Activated CD4-positive, alpha-beta memory T cell treated with anti-CD3 and anti-CD28 coated beads, Interleukin-2, amount 10 ng/mL, durations not matched to agents 7 days and 5 days (primary cell): ENCODE data around the gene GATAD1. TPM values are rescaled to one million over a fixed set of nuclear protein-coding genes. Genes with fewer than 3 reads are reported as not detected.
"Not testable (repeated sequence)": the region's sequence is repeated elsewhere in the genome, so short reads cannot be mapped to it uniquely, and the experiment has no call there.

Experiments
- CTCF ChIA-PET: fragments of 350-600 bp; sonication (Branson Sonifier 250); formaldehyde crosslinking; loops from one replicate; lab custom pipeline; 2021; ENCODE audit warnings: antibody characterized with exemption, inconsistent platforms; lab: Charles Lee
- POLR2A ChIA-PET: fragments of 350-600 bp; sonication (Branson Sonifier 250); formaldehyde crosslinking; loops from one replicate; lab custom pipeline; 2021; ENCODE audit warnings: antibody characterized with exemption; lab: Charles Lee
- DNase-seq: peaks from one replicate; pipeline ENCODE4 v3.0.0-alpha.2; 2020
- H3K27ac Mint-ChIP-seq: one replicate; pipeline ENCODE4 v1.8.0; 2021; ENCODE audit warnings: mild to moderate bottlenecking, mixed read lengths
- H3K27me3 Mint-ChIP-seq: one replicate; pipeline ENCODE4 v1.8.0; 2021; ENCODE audit warnings: mixed read lengths
- H3K36me3 Mint-ChIP-seq: one replicate; pipeline ENCODE4 v1.8.0; 2021; ENCODE audit warnings: low read depth, mixed read lengths
- H3K4me1 Mint-ChIP-seq: one replicate; pipeline ENCODE4 v1.8.0; 2021; ENCODE audit warnings: mixed read lengths
- H3K4me3 Mint-ChIP-seq: one replicate; pipeline ENCODE4 v1.8.0; 2021; ENCODE audit warnings: mild to moderate bottlenecking, mixed read lengths
- H3K9me3 Mint-ChIP-seq: one replicate; pipeline ENCODE4 v1.8.0; 2021; ENCODE audit warnings: mixed read lengths
- total RNA-seq, 2 experiments: library from RNA; stranded (reverse); gene quantifications; one replicate each; pipeline ENCODE4 v1.2.3, GENCODE V29; 2021

Gene GATAD1
- total RNA-seq: 10 to 100 TPM; 17.4 to 18.5 TPM

DNA sequence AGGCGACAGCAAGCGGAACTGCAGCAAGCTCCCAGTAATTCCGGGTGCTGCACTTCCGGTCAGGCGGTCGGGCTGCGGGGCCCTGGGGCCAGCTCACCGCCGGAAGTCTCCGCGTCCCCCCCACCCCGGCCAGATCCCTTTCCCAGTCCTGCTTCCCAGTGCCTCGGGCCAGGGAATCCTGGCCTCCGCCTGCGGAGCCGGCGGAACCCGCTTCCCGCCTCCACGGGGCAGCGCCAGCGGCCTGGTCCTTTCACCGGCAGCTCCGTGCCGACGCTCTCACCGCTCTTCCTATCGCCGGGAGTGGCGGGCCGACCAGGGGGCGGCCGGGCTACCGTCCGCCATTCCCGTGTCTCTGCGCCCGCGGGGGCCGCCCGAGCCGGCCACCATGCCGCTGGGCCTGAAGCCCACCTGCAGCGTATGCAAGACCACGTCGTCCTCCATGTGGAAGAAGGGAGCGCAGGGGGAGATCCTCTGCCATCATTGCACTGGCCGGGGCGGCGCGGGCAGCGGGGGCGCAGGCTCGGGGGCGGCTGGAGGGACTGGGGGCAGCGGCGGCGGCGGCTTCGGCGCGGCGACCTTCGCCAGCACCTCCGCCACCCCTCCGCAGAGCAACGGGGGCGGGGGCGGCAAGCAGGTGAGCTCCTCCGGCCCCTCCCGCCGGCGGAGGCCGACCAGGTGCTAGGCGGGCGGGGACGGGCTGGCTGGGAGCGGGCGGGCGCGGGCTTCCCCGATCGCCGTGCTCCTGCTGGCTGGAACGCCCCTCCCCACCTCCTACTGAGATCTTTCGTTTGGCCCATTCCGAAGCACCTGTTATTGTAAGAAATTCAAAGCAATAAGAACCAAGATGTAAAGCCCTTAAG is at the start of gene GATAD1:
Gene GATAD1 (plus strand): TSS at position 138 of the 860 bp plus-strand sequence. CDS start 248 bp downstream, at position 386.
- Mint-ChIP-seq H3K27ac (peak within 1 kb of the TSS; percentile 88), H3K9me3 (no peaks in the 10 kb centered on the region)
- CTCF ChIA-PET: interaction anchor here (0.5 to 3.5 kb wide), 41 partner anchors 11 to 1160 kb away, joined by 3 to 75 read pairs (median 5); partner anchors contain the start of genes AKAP9, ANKIB1, CYP51A1 and KRIT1

DNA sequence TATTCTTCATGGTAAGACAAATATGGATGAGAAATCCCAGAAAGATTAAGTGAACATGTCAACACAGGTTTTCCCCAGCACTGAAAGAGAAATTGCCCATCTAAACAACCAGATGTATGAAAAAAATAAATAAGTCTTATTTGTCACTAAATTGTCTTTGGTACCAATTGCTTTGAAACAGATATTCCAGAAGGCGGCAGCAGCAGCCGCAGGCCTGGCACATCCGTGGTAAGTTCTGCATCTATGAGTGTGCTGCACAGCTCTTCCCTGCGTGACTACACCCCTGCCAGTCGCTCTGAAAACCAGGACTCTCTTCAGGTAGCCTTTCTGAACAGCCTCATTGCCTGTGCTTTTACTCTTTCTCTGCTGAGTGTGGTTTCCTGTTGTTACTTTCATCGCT is 49.7 kb upstream of the GATAD1 start:
- ChIA-PET POLR2A (no interaction called here), CTCF (no interaction called here)
- H3K27me3 Mint-ChIP-seq: no peaks in the 10 kb centered on the region
- H3K4me3 Mint-ChIP-seq: no peak overlapping the region
- no peak overlapping the region for H3K27ac Mint-ChIP-seq
- DNase-seq: no peak
- H3K4me1 Mint-ChIP-seq: no peaks in the 10 kb centered on the region
- H3K9me3 Mint-ChIP-seq: no peaks in the 10 kb centered on the region
- H3K36me3 Mint-ChIP-seq: peaks cover 23% of the 10 kb centered on the region

More for the DNA sequence above, at the start of gene GATAD1:
- H3K27me3 Mint-ChIP-seq: peaks cover 1% of the 10 kb centered on the region
- POLR2A ChIA-PET: interaction anchor here (0.7 to 3.5 kb wide), 26 partner anchors 11 to 785 kb away, joined by 3 to 47 read pairs (median 4); partner anchors contain the start of genes AKAP9, ANKIB1, CDK6 and CYP51A1
- H3K4me3 Mint-ChIP-seq: peak within 1 kb of the TSS; percentile 86
- DNase-seq: peak; percentile 84
- peaks cover 9% of the 10 kb centered on the region for H3K36me3 Mint-ChIP-seq
- peaks cover 13% of the 10 kb centered on the region for H3K4me1 Mint-ChIP-seq

GRCh38 chr7:92400013-92400412 is 47.3 kb upstream of the GATAD1 start:
- ChIA-PET POLR2A (no interaction called here), CTCF (no interaction called here)
- no peaks in the 10 kb centered on the region for H3K9me3 Mint-ChIP-seq
- no peaks in the 10 kb centered on the region for H3K27me3 Mint-ChIP-seq
- peaks cover 27% of the 10 kb centered on the region for H3K36me3 Mint-ChIP-seq
- no peak overlapping the region for H3K4me3 Mint-ChIP-seq
- no peak overlapping the region for H3K27ac Mint-ChIP-seq
- DNase-seq: no peak
- peaks cover 15% of the 10 kb centered on the region for H3K4me1 Mint-ChIP-seq

DNA sequence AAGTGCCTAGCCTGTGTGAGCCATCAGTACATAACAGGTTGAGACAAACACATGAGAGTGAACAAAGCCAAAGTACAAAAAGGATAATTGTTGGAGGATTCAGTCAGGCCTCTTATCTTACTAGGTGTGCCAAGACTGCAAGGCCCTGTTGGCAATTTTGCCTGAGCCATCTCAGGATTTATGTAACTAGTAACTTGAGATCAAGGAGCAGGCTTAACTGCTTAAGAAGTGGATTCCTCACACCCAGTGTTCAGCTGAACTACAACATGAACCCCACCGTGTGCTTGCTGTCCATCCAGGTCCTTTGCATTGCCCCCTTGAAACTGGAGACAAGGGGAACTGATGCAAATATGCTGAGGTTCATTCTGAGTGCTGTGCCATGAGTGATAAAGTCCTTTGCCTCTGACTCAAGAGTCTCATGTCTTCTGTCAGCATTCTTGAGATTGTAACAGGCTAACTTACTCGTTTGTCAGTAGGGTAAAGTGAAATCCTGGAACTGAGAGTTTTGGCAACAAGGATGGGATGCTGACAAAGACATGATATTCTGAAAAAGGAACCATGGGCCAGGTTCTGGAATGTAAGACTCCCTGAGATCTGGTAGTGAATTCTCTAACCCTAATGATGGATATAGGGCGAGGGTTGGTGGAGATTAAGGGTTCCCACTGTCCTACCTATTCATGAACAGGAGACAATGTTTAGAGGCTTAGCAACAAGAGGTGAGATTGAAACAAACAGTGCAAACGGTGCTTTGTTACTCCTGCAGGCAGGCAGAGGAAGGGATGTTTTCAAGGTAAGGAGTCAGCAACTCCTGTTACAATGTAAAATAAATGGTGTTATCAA is 44.1 kb upstream of the GATAD1 start:
- H3K27ac Mint-ChIP-seq: no peak overlapping the region
- ChIA-PET CTCF (interaction anchor here (1.4 kb wide), 1 partner anchor 58 kb away, joined by 4 read pairs; no protein-coding TSS in a partner anchor), POLR2A (interaction anchor here (1.8 kb wide), 1 partner anchor 157 kb away, joined by 5 read pairs; the partner anchor contains the start of genes ANKIB1 and KRIT1)
- H3K36me3 Mint-ChIP-seq: peaks cover 16% of the 10 kb centered on the region
- DNase-seq: no peak
- H3K4me3 Mint-ChIP-seq: no peak overlapping the region
- H3K9me3 Mint-ChIP-seq: no peaks in the 10 kb centered on the region
- peaks cover 15% of the 10 kb centered on the region for H3K4me1 Mint-ChIP-seq
- H3K27me3 Mint-ChIP-seq: no peaks in the 10 kb centered on the region

DNA sequence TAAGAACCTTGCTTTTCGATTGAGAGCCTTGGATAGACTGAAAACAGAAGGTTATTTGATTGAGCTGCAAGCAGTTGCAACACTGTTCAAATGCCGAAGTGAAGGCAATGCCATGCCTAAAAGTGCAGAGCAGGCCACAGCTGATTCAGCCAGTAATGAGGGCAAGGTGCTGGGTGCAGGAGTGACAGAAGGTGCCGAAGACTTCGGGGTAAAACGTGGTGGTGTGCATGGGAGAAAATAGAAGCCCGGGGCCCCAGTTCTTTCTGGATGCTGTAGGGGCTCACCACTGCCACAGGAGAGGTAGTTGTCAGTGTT is 43.6 kb upstream of the GATAD1 start:
- ChIA-PET CTCF (interaction anchor here (1.4 to 1.6 kb wide), 2 partner anchors 44 to 58 kb away, joined by 4 to 10 read pairs; partner anchors contain the start of gene GATAD1), POLR2A (interaction anchor here (1.8 kb wide), 1 partner anchor 158 kb away, joined by 5 read pairs; the partner anchor contains the start of genes ANKIB1 and KRIT1)
- no peak for DNase-seq
- H3K4me1 Mint-ChIP-seq: peaks cover 15% of the 10 kb centered on the region
- H3K27me3 Mint-ChIP-seq: peaks cover 2% of the 10 kb centered on the region
- H3K9me3 Mint-ChIP-seq: no peaks in the 10 kb centered on the region
- no peak overlapping the region for H3K4me3 Mint-ChIP-seq
- H3K27ac Mint-ChIP-seq: no peak overlapping the region
- peaks cover 12% of the 10 kb centered on the region for H3K36me3 Mint-ChIP-seq

DNA sequence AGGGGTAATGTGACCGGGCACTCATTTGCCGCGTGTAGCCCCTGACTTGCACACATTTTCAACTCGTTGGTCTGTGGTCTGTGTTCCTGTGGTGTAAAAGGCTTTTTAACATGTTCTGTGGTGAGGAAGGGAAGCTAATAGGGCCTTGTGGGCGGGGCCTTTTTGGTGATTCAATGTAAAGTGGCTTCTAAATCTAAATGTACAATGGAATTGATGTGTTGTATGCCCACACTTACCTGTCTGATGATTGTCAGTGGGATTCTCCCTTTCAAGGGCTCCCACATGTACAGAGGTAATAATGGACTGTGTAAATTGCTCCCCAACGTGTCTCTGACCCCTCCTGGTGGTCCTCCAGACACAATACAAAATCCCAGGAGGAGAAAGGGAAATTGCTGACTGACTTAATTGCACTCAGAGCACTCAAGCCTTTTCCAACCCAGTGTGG is 43.1 kb upstream of the GATAD1 start:
- H3K9me3 Mint-ChIP-seq: no peaks in the 10 kb centered on the region
- ChIA-PET POLR2A (interaction anchor here (0.9 to 1.8 kb wide), 2 partner anchors 25 to 158 kb away, joined by 3 to 5 read pairs; partner anchors contain the start of genes ANKIB1 and KRIT1), CTCF (interaction anchor here (0.7 to 1.6 kb wide), 3 partner anchors 20 to 57 kb away, joined by 3 to 10 read pairs (median 4); partner anchors contain the start of gene GATAD1)
- peak; percentile 61 for DNase-seq
- no peak overlapping the region for H3K27ac Mint-ChIP-seq
- peaks cover 15% of the 10 kb centered on the region for H3K4me1 Mint-ChIP-seq
- H3K36me3 Mint-ChIP-seq: peaks cover 9% of the 10 kb centered on the region
- no peak overlapping the region for H3K4me3 Mint-ChIP-seq
- H3K27me3 Mint-ChIP-seq: peaks cover 2% of the 10 kb centered on the region

GRCh38 chr7:92409357-92409756 is 37.9 kb upstream of the GATAD1 start:
- DNase-seq: no peak
- POLR2A ChIA-PET: no interaction called here
- H3K36me3 Mint-ChIP-seq: no peaks in the 10 kb centered on the region
- CTCF ChIA-PET: no interaction called here
- no peak overlapping the region for H3K4me3 Mint-ChIP-seq
- peaks cover 3% of the 10 kb centered on the region for H3K4me1 Mint-ChIP-seq
- H3K27me3 Mint-ChIP-seq: peaks cover 18% of the 10 kb centered on the region
- H3K9me3 Mint-ChIP-seq: peaks cover 2% of the 10 kb centered on the region
- no peak overlapping the region for H3K27ac Mint-ChIP-seq

DNA sequence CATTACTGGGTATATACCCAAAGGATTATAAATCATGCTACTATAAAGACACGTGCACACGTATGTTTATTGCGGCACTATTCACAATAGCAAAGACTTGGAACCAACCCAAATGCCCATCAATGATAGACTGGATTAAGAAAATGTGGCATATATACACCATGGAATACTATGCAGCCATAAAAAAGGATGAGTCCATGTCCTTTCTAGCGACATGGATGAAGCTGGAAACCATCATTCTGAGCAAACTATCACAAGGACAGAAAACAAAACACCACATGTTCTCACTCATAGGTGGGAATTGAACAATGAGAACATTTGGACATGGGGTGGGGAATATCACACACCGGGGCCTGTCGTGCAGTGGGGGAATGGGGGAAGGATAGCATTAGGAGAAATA is 37.1 kb upstream of the GATAD1 start:
- H3K4me1 Mint-ChIP-seq, H3K36me3 Mint-ChIP-seq, DNase-seq, H3K4me3 Mint-ChIP-seq, H3K9me3 Mint-ChIP-seq, POLR2A ChIA-PET, CTCF ChIA-PET, H3K27ac Mint-ChIP-seq: not testable (repeated sequence)
- peaks cover 19% of the 10 kb centered on the region for H3K27me3 Mint-ChIP-seq

GRCh38 chr7:92412745-92413144 is 34.5 kb upstream of the GATAD1 start:
- peaks cover 2% of the 10 kb centered on the region for H3K9me3 Mint-ChIP-seq
- CTCF ChIA-PET: interaction anchor here (0.8 to 1.6 kb wide), 4 partner anchors 9 to 34 kb away, joined by 4 to 7 read pairs (median 5); partner anchors contain the start of gene GATAD1

GRCh38 chr7:92413550-92413949 is 33.7 kb upstream of the GATAD1 start:
- peaks cover 17% of the 10 kb centered on the region for H3K27me3 Mint-ChIP-seq
- H3K4me3 Mint-ChIP-seq: no peak overlapping the region
- no peak for DNase-seq
- H3K4me1 Mint-ChIP-seq: no peaks in the 10 kb centered on the region
- H3K9me3 Mint-ChIP-seq: peaks cover 2% of the 10 kb centered on the region
- H3K36me3 Mint-ChIP-seq: no peaks in the 10 kb centered on the region
- CTCF ChIA-PET: interaction anchor here (0.9 to 1.6 kb wide), 3 partner anchors 11 to 48 kb away, joined by 3 to 7 read pairs (median 4); partner anchors contain the start of gene GATAD1
- POLR2A ChIA-PET: no interaction called here
- H3K27ac Mint-ChIP-seq: no peak overlapping the region

More at GRCh38 chr7:92412745-92413144, 34.5 kb upstream of the GATAD1 start:
- H3K27me3 Mint-ChIP-seq: peaks cover 19% of the 10 kb centered on the region
- no peak overlapping the region for H3K27ac Mint-ChIP-seq
- DNase-seq: no peak
- H3K4me3 Mint-ChIP-seq: no peak overlapping the region
- no peaks in the 10 kb centered on the region for H3K4me1 Mint-ChIP-seq
- no peaks in the 10 kb centered on the region for H3K36me3 Mint-ChIP-seq
- POLR2A ChIA-PET: no interaction called here

DNA sequence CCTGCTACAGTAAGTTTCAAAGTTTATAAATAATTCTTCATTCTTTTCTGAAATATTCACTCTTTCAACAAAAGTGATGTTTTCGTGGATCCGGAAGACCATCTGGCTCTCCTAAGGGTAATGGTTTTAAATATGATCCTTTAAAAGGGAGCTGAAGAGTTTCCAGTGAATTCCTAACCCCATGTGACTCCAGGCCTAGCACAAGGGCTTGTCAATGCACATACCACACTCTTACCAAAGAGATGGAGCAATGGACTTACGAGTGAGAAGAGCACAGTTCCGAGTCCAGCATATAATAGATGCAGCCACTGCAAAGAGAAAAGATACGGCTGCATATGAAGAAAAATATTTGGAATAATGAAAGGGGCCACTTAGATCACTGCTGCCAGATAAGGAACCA is 32.1 kb upstream of the GATAD1 start:
- Mint-ChIP-seq H3K27me3 (peaks cover 12% of the 10 kb centered on the region), H3K9me3 (no peaks in the 10 kb centered on the region), H3K36me3 (no peaks in the 10 kb centered on the region), H3K4me1 (no peaks in the 10 kb centered on the region), H3K27ac (no peak overlapping the region), H3K4me3 (no peak overlapping the region)
- no peak for DNase-seq
- CTCF ChIA-PET: interaction anchor here (2.4 kb wide), 1 partner anchor 9 kb away, joined by 9 read pairs; no protein-coding TSS in a partner anchor
- POLR2A ChIA-PET: interaction anchor here (1.2 kb wide), 1 partner anchor 33 kb away, joined by 4 read pairs; no protein-coding TSS in a partner anchor

DNA sequence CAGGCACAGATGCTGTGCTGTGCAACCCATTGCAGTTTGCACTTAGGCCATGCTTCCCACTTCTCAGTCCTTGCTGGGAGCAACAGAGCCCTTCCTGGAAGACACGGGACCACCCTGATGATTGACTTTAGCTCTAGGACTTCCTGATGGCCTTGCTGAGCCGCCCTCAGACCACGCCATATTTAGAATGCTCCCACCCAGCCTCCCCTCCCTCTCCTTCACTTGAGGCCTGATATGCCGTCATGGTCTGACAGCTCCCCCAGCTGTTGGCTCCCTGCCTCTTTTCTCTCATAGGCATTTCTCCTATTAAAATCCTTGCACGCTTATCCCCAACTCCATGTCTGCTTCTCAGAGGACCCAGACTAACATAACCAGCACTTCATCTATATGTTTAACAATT is 29.4 kb upstream of the GATAD1 start:
- no peak for DNase-seq
- ChIA-PET CTCF (interaction anchor here (1.7 kb wide), 1 partner anchor 11 kb away, joined by 6 read pairs; no protein-coding TSS in a partner anchor), POLR2A (no interaction called here)
- H3K36me3 Mint-ChIP-seq: no peaks in the 10 kb centered on the region
- no peaks in the 10 kb centered on the region for H3K9me3 Mint-ChIP-seq
- H3K27me3 Mint-ChIP-seq: peaks cover 11% of the 10 kb centered on the region
- peaks cover 8% of the 10 kb centered on the region for H3K4me1 Mint-ChIP-seq
- H3K27ac Mint-ChIP-seq: no peak overlapping the region
- no peak overlapping the region for H3K4me3 Mint-ChIP-seq
